SK-N-SH treated with all-trans-retinoic acid at 6 μM for 48 hours (cell line): ENCODE data around the gene RXRG.

Experiments used
- ATAC-seq: fragments of 200-7000 bp; cut with Tn5 transposase; 3 replicates; pipeline ENCODE4 v1.9.1; 2020; ENCODE audit warnings: mild to moderate bottlenecking, moderate library complexity
- ARNTL ChIP-seq: fragments of 450-650 bp; formaldehyde crosslinking; IDR thresholded peaks from 2 replicates; pipeline ENCODE4 v1.5.0; 2020; ENCODE audit warnings: low read depth, mild to moderate bottlenecking, moderate library complexity, borderline replicate concordance
- BACH2 ChIP-seq: fragments of 250-450 bp; sonication (Bioruptor Pico); IDR thresholded peaks from 2 replicates; pipeline ENCODE4 v1.9.0; 2021; ENCODE audit warnings: mild to moderate bottlenecking, borderline replicate concordance
- CREB5 ChIP-seq: fragments of 250-450 bp; sonication (Bioruptor Pico); IDR thresholded peaks from 2 replicates; pipeline ENCODE4 v1.5.1; 2020; ENCODE audit warnings: low read depth, mild to moderate bottlenecking, moderate library complexity
- CSDC2 ChIP-seq: fragments of 250-450 bp; sonication (Bioruptor Pico); IDR thresholded peaks from 2 replicates; pipeline ENCODE4 v1.5.0; 2020; ENCODE audit warnings: mild to moderate bottlenecking, moderate library complexity
- GLIS3 ChIP-seq: fragments of 250-450 bp; sonication (Bioruptor Pico); IDR thresholded peaks from 2 replicates; pipeline ENCODE4 v1.5.0; 2020; ENCODE audit warnings: mild to moderate bottlenecking, moderate library complexity
- ISL1 ChIP-seq: fragments of 250-450 bp; sonication (Bioruptor Pico); IDR thresholded peaks from 2 replicates; pipeline ENCODE4 v2.1.2; 2022; ENCODE audit warnings: mild to moderate bottlenecking, moderate library complexity
- OSR1 ChIP-seq: fragments of 250-450 bp; sonication (Bioruptor Pico); IDR thresholded peaks from 2 replicates; pipeline ENCODE4 v1.8.0; 2022; ENCODE audit warnings: moderate library complexity, mild to moderate bottlenecking, inconsistent platforms
- PATZ1 ChIP-seq: fragments of 250-450 bp; sonication (Bioruptor Pico); IDR thresholded peaks from 2 replicates; pipeline ENCODE4 v1.8.0; 2020; ENCODE audit warnings: mild to moderate bottlenecking, moderate library complexity, borderline replicate concordance
- PPARA ChIP-seq: fragments of 250-450 bp; sonication (Bioruptor Pico); IDR thresholded peaks from 2 replicates; pipeline ENCODE4 v1.5.0; 2020; ENCODE audit warnings: mild to moderate bottlenecking, borderline replicate concordance
- RARB ChIP-seq: fragments of 250-450 bp; sonication (Bioruptor Pico); IDR thresholded peaks from 2 replicates; pipeline ENCODE4 v1.8.0; 2021; ENCODE audit warnings: mild to moderate bottlenecking, moderate library complexity
- SNAI2 ChIP-seq: fragments of 250-450 bp; sonication (Bioruptor Pico); IDR thresholded peaks from 2 replicates; pipeline ENCODE4 v1.5.0; 2020; ENCODE audit warnings: mild to moderate bottlenecking, moderate library complexity
- TCF4 ChIP-seq: fragments of 250-450 bp; sonication (Bioruptor Pico); IDR thresholded peaks from 2 replicates; pipeline ENCODE4 v1.8.0; 2021; ENCODE audit warnings: mild to moderate bottlenecking, moderate library complexity, borderline replicate concordance
- ZC3H10 ChIP-seq: fragments of 250-450 bp; sonication (Bioruptor Pico); IDR thresholded peaks from 2 replicates; pipeline ENCODE4 v1.5.1; 2021; ENCODE audit warnings: mild to moderate bottlenecking, moderate library complexity
- ZFP3 ChIP-seq: fragments of 250-450 bp; sonication (Bioruptor Pico); IDR thresholded peaks from 2 replicates; pipeline ENCODE4 v1.5.0; 2020; ENCODE audit warnings: mild to moderate bottlenecking, moderate library complexity
- ZFP30 ChIP-seq: fragments of 450-650 bp; formaldehyde crosslinking; IDR thresholded peaks from 2 replicates; pipeline ENCODE4 v1.5.0; 2022; ENCODE audit warnings: mild to moderate bottlenecking, moderate library complexity
- ZNF565 ChIP-seq: fragments of 450-650 bp; formaldehyde crosslinking; conservative IDR thresholded peaks from 2 replicates; pipeline ENCODE4 v1.5.0; 2020; ENCODE audit warnings: low read depth, mild to moderate bottlenecking, moderate library complexity
- ZNF70 ChIP-seq: fragments of 450-650 bp; formaldehyde crosslinking; IDR thresholded peaks from 2 replicates; pipeline ENCODE4 v1.5.0; 2020; ENCODE audit warnings: mild to moderate bottlenecking, moderate library complexity
- ZNF8 ChIP-seq: fragments of 450-650 bp; formaldehyde crosslinking; IDR thresholded peaks from 2 replicates; pipeline ENCODE4 v1.5.0; 2020; ENCODE audit warnings: mild to moderate bottlenecking, moderate library complexity
- TF ChIP-seq, protein P1 (sequence below): fragments of 250-450 bp; sonication (Bioruptor Pico); IDR thresholded peaks from 2 replicates; pipeline ENCODE4 v1.8.0; 2021; ENCODE audit warnings: low read depth, mild to moderate bottlenecking, moderate library complexity, borderline replicate concordance
- TF ChIP-seq, protein P2 (sequence below): fragments of 250-450 bp; sonication (Bioruptor Pico); IDR thresholded peaks from 2 replicates; pipeline ENCODE4 v1.5.0; 2020; ENCODE audit warnings: mild to moderate bottlenecking, moderate library complexity
- TF ChIP-seq, protein P3 (sequence below): fragments of 250-450 bp; sonication (Bioruptor Pico); IDR thresholded peaks from 2 replicates; pipeline ENCODE4 v1.5.1; 2021; ENCODE audit warnings: mild to moderate bottlenecking, moderate library complexity

The RXRG gene

GRCh38 chr1:165352442-165353293 is 92.3 kb downstream of the RXRG start:
- ATAC-seq = no peak
- no peak for TF ChIP-seq PATZ1 (CRISPR knock-in tag)
- no peak for TF ChIP-seq RARB (CRISPR knock-in tag)
- no peak for TF ChIP-seq SNAI2 (CRISPR knock-in tag)
- TF ChIP-seq ZNF565 (CRISPR knock-in tag) = no peak
- TF ChIP-seq ARNTL (CRISPR knock-in tag) = no peak
- TF ChIP-seq ZC3H10 (CRISPR knock-in tag) = no peak
- no peak for TF ChIP-seq ZFP30 (CRISPR knock-in tag)
- TF ChIP-seq ISL1 = no peak
- TF ChIP-seq PPARA (CRISPR knock-in tag) = no peak
- no peak for TF ChIP-seq ZFP3
- TF ChIP-seq BACH2 (CRISPR knock-in tag) = no peak
- TF ChIP-seq CREB5 (CRISPR knock-in tag) = no peak
- no peak for TF ChIP-seq GLIS3 (CRISPR knock-in tag)
- TF ChIP-seq CSDC2 (CRISPR knock-in tag) = no peak
- TF ChIP-seq, protein P1, sequence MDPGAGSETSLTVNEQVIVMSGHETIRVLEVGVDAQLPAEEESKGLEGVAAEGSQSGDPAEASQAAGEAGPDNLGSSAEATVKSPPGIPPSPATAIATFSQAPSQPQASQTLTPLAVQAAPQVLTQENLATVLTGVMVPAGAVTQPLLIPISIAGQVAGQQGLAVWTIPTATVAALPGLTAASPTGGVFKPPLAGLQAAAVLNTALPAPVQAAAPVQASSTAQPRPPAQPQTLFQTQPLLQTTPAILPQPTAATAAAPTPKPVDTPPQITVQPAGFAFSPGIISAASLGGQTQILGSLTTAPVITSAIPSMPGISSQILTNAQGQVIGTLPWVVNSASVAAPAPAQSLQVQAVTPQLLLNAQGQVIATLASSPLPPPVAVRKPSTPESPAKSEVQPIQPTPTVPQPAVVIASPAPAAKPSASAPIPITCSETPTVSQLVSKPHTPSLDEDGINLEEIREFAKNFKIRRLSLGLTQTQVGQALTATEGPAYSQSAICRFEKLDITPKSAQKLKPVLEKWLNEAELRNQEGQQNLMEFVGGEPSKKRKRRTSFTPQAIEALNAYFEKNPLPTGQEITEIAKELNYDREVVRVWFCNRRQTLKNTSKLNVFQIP = no peak
- TF ChIP-seq TCF4 (CRISPR knock-in tag) = no peak
- no peak for TF ChIP-seq OSR1 (CRISPR knock-in tag)
- TF ChIP-seq, protein P2, sequence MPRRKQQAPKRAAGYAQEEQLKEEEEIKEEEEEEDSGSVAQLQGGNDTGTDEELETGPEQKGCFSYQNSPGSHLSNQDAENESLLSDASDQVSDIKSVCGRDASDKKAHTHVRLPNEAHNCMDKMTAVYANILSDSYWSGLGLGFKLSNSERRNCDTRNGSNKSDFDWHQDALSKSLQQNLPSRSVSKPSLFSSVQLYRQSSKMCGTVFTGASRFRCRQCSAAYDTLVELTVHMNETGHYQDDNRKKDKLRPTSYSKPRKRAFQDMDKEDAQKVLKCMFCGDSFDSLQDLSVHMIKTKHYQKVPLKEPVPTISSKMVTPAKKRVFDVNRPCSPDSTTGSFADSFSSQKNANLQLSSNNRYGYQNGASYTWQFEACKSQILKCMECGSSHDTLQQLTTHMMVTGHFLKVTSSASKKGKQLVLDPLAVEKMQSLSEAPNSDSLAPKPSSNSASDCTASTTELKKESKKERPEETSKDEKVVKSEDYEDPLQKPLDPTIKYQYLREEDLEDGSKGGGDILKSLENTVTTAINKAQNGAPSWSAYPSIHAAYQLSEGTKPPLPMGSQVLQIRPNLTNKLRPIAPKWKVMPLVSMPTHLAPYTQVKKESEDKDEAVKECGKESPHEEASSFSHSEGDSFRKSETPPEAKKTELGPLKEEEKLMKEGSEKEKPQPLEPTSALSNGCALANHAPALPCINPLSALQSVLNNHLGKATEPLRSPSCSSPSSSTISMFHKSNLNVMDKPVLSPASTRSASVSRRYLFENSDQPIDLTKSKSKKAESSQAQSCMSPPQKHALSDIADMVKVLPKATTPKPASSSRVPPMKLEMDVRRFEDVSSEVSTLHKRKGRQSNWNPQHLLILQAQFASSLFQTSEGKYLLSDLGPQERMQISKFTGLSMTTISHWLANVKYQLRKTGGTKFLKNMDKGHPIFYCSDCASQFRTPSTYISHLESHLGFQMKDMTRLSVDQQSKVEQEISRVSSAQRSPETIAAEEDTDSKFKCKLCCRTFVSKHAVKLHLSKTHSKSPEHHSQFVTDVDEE (CRISPR knock-in tag) = no peak

DNA sequence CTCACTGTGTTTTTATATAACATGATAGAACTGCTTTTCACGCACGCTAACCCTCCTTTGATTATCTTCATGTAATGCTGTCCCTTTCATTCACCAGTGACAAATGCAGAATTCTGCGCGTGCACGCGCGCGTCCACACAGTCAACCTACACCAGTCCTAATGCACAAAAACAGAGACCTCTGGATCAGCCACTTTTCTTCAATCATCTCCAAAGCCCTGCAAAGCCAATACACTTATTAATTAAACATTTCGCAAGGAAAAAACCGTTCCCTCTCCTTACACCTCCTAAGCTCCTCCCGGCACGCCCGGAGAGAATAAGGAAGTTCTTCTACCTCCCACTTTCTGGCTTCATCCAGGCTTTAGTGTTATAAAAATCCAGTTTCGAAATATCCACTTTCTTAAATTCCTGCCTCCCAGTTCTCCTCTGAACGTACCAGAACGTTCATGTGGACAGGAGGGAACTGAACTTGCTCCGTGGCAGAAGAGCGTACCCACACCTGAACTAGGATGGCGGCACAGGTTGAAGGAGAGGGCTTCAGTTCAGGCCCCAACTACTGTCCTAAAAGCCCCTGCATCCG is 93.0 kb downstream of the RXRG start:
- TF ChIP-seq ZNF70 (CRISPR knock-in tag) = no peak
- no peak for TF ChIP-seq GLIS3 (CRISPR knock-in tag)
- no peak for TF ChIP-seq SNAI2 (CRISPR knock-in tag)
- no peak for TF ChIP-seq ZNF8 (CRISPR knock-in tag)
- no peak for TF ChIP-seq ARNTL (CRISPR knock-in tag)
- TF ChIP-seq, protein P3, sequence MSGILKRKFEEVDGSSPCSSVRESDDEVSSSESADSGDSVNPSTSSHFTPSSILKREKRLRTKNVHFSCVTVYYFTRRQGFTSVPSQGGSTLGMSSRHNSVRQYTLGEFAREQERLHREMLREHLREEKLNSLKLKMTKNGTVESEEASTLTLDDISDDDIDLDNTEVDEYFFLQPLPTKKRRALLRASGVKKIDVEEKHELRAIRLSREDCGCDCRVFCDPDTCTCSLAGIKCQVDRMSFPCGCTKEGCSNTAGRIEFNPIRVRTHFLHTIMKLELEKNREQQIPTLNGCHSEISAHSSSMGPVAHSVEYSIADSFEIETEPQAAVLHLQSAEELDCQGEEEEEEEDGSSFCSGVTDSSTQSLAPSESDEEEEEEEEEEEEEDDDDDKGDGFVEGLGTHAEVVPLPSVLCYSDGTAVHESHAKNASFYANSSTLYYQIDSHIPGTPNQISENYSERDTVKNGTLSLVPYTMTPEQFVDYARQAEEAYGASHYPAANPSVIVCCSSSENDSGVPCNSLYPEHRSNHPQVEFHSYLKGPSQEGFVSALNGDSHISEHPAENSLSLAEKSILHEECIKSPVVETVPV (CRISPR knock-in tag) = no peak
- no peak for TF ChIP-seq ZFP3
- TF ChIP-seq RARB (CRISPR knock-in tag) = no peak
- no peak for TF ChIP-seq BACH2 (CRISPR knock-in tag)
- TF ChIP-seq, protein P2 (CRISPR knock-in tag) = no peak
- TF ChIP-seq PATZ1 (CRISPR knock-in tag) = no peak
- TF ChIP-seq TCF4 (CRISPR knock-in tag) = no peak
- TF ChIP-seq ISL1 = no peak
- ATAC-seq = no peak
